ENCODE measurements around the gene FOXQ1. TPM values are rescaled to one million over a fixed set of nuclear protein-coding genes. Genes with fewer than 3 reads are reported as not detected.

The FOXQ1 gene
- total RNA-seq, 1 experiment from 2014 or later = 46.1 TPM

GRCh38 chr6:1322156-1322555 is 10.3 kb downstream of the FOXQ1 start:
- no peak for TF ChIP-seq CTCF (IDR thresholded peaks at IDR 0.05; ENCODE audit: unreplicated experiment)
- H3K27ac Mint-ChIP-seq (ENCODE audit: unreplicated experiment) = peak overlapping the region; percentile 85
- CTCF ChIA-PET = interaction anchor here (1.0 kb wide), 1 partner anchor 13 kb away, joined by 5 read pairs; no protein-coding TSS in a partner anchor
- BruUV-seq (replicated peaks) = no TSS peak
- H3K4me3 Mint-ChIP-seq (ENCODE audit: low read depth, unreplicated experiment) = no peak overlapping the region
- H3K4me1 Mint-ChIP-seq (ENCODE audit: low read depth, unreplicated experiment) = peaks cover 47% of the 10 kb centered on the region
- intact Hi-C loops (cut with micrococcal nuclease; ENCODE audit: unreplicated experiment) = no loop called here
- H3K36me3 Mint-ChIP-seq (ENCODE audit: insufficient read depth, unreplicated experiment) = peaks cover 23% of the 10 kb centered on the region
- no peaks in the 10 kb centered on the region for H3K9me3 Mint-ChIP-seq (ENCODE audit: low read depth, unreplicated experiment)
- no peaks in the 10 kb centered on the region for H3K27me3 Mint-ChIP-seq (ENCODE audit: unreplicated experiment)
- DNase-seq = no peak

- TF ChIP-seq CTCF (IDR thresholded peaks at IDR 0.05; ENCODE audit: unreplicated experiment) = no peak
- peaks cover 53% of the 10 kb centered on the region for H3K4me1 Mint-ChIP-seq (ENCODE audit: low read depth, unreplicated experiment)
- H3K27me3 Mint-ChIP-seq (ENCODE audit: unreplicated experiment) = no peaks in the 10 kb centered on the region
- BruUV-seq (replicated peaks) = no TSS peak
- no peak for DNase-seq
- no peaks in the 10 kb centered on the region for H3K9me3 Mint-ChIP-seq (ENCODE audit: low read depth, unreplicated experiment)
- CTCF ChIA-PET = interaction anchor here (1.0 kb wide), 1 partner anchor 13 kb away, joined by 5 read pairs; no protein-coding TSS in a partner anchor
- H3K36me3 Mint-ChIP-seq (ENCODE audit: insufficient read depth, unreplicated experiment) = peaks cover 17% of the 10 kb centered on the region
- no peak overlapping the region for H3K4me3 Mint-ChIP-seq (ENCODE audit: low read depth, unreplicated experiment)
- intact Hi-C loops (cut with micrococcal nuclease; ENCODE audit: unreplicated experiment) = no loop called here
- peak overlapping the region; percentile 85 for H3K27ac Mint-ChIP-seq (ENCODE audit: unreplicated experiment)
These were observed 10.9 kb downstream of the FOXQ1 start for GRCh38 chr6:1322696-1323219.

- Mint-ChIP-seq H3K4me3 (ENCODE audit: low read depth, unreplicated experiment) (no peak overlapping the region), H3K9me3 (ENCODE audit: low read depth, unreplicated experiment) (no peaks in the 10 kb centered on the region), H3K36me3 (ENCODE audit: insufficient read depth, unreplicated experiment) (peaks cover 10% of the 10 kb centered on the region), H3K27ac (ENCODE audit: unreplicated experiment) (peak overlapping the region; percentile 94), H3K27me3 (ENCODE audit: unreplicated experiment) (no peaks in the 10 kb centered on the region), H3K4me1 (ENCODE audit: low read depth, unreplicated experiment) (peaks cover 56% of the 10 kb centered on the region)
- TSS peak; percentile 83 for BruUV-seq (replicated peaks)
- intact Hi-C loops (cut with micrococcal nuclease; ENCODE audit: unreplicated experiment) = no loop called here
- TF ChIP-seq CTCF (IDR thresholded peaks at IDR 0.05; ENCODE audit: unreplicated experiment) = no peak
- CTCF ChIA-PET = interaction anchor here (0.8 to 2.7 kb wide), 8 partner anchors 9 to 412 kb away, joined by 3 to 14 read pairs (median 5); partner anchors contain the start of gene FOXQ1
- DNase-seq = peak; percentile 30
These were observed 13.0 kb downstream of the FOXQ1 start for GRCh38 chr6:1324936-1325335.

- Mint-ChIP-seq H3K4me3 (ENCODE audit: low read depth, unreplicated experiment) (peak overlapping the region; percentile 39), H3K36me3 (ENCODE audit: insufficient read depth, unreplicated experiment) (peaks cover 10% of the 10 kb centered on the region), H3K27ac (ENCODE audit: unreplicated experiment) (peak overlapping the region; percentile 94), H3K9me3 (ENCODE audit: low read depth, unreplicated experiment) (no peaks in the 10 kb centered on the region), H3K4me1 (ENCODE audit: low read depth, unreplicated experiment) (peaks cover 56% of the 10 kb centered on the region), H3K27me3 (ENCODE audit: unreplicated experiment) (no peaks in the 10 kb centered on the region)
- intact Hi-C loops (cut with micrococcal nuclease; ENCODE audit: unreplicated experiment) = no loop called here
- peak; percentile 80 for DNase-seq
- CTCF ChIA-PET = interaction anchor here (0.6 to 2.7 kb wide), 10 partner anchors 10 to 934 kb away, joined by 3 to 14 read pairs (median 5); partner anchors contain the start of gene FOXQ1
- no TSS peak for BruUV-seq (replicated peaks)
- TF ChIP-seq CTCF (IDR thresholded peaks at IDR 0.05; ENCODE audit: unreplicated experiment) = no peak
These were observed 13.8 kb downstream of the FOXQ1 start for GRCh38 chr6:1325461-1326309.

Measured in Calu3 (cell line).